Colonic mucosa (tissue), 4 donors: ENCODE results near the gene GSG1L. TPM values are rescaled to one million over a fixed set of nuclear protein-coding genes. Genes with fewer than 3 reads are reported as not detected.

Source experiments
- DNase-seq: peaks from one replicate; pipeline ENCODE4 v3.0.0-alpha.2; 2020
- H3K27ac ChIP-seq: fragments of 200-600 bp; one replicate; pipeline ENCODE4 v1.8.0; 2021
- H3K27me3 ChIP-seq: fragments of 200-600 bp; one replicate; pipeline ENCODE4 v1.8.0; 2021
- H3K36me3 ChIP-seq: fragments of 200-600 bp; one replicate; pipeline ENCODE4 v1.8.0; 2021
- H3K4me1 ChIP-seq: fragments of 200-600 bp; one replicate; pipeline ENCODE4 v1.8.0; 2021; ENCODE audit warnings: mild to moderate bottlenecking
- H3K4me3 ChIP-seq: fragments of 200-600 bp; one replicate; pipeline ENCODE4 v1.8.0; 2021
- H3K9ac ChIP-seq, 2 donors: one replicate each; pipeline ENCODE4 v1.7.0; 2013; ENCODE audit warnings: control low read depth in 2 of 2, low read depth in 2 of 2, low read length in 2 of 2
- H3K9me3 ChIP-seq: fragments of 200-600 bp; one replicate; pipeline ENCODE4 v1.8.0; 2021
- intact Hi-C: fragments of 100-400 bp; cut with DNase I; formaldehyde crosslinking; loops from one replicate; pipeline ENCODE4 v1.14.1; 2022
- total RNA-seq, 2 donors: library from RNA; stranded (reverse); fragmentation: NEBNext Ultra II Directional in 1 of 2; extraction: Animal tissue kit (Norgen Biotek cat#: 25700) in 1 of 2; gene quantifications; one replicate each; pipeline ENCODE4 v1.2.1, GENCODE V29; 2021
- TF ChIP-seq, protein P1 (sequence below): fragments of 200-600 bp; IDR thresholded peaks from one replicate; pipeline ENCODE4 v1.8.0; 2022; ENCODE audit warnings: antibody characterized with exemption, mild to moderate bottlenecking
- donor health status: healthy.
- donor health status: DM: no; HTN: no; CAD: no.
- donor health status: DM: no; HTN: no; CAD: no.

The GSG1L gene
- total RNA-seq, 2 donors from 2014 or later = 0.13 to 0.15 TPM

GRCh38 chr16:28090646-28091377 lies 27.3 kb upstream of the GSG1L start:
- no peak overlapping the region for H3K9ac ChIP-seq
- intact Hi-C loops = no loop called here
- H3K27ac ChIP-seq = no peak overlapping the region
- no peaks in the 10 kb centered on the region for H3K4me1 ChIP-seq
- H3K36me3 ChIP-seq = no peaks in the 10 kb centered on the region
- DNase-seq = no peak
- H3K9me3 ChIP-seq = no peaks in the 10 kb centered on the region
- TF ChIP-seq, protein P1, sequence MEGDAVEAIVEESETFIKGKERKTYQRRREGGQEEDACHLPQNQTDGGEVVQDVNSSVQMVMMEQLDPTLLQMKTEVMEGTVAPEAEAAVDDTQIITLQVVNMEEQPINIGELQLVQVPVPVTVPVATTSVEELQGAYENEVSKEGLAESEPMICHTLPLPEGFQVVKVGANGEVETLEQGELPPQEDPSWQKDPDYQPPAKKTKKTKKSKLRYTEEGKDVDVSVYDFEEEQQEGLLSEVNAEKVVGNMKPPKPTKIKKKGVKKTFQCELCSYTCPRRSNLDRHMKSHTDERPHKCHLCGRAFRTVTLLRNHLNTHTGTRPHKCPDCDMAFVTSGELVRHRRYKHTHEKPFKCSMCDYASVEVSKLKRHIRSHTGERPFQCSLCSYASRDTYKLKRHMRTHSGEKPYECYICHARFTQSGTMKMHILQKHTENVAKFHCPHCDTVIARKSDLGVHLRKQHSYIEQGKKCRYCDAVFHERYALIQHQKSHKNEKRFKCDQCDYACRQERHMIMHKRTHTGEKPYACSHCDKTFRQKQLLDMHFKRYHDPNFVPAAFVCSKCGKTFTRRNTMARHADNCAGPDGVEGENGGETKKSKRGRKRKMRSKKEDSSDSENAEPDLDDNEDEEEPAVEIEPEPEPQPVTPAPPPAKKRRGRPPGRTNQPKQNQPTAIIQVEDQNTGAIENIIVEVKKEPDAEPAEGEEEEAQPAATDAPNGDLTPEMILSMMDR = no peak
- H3K4me3 ChIP-seq = no peak overlapping the region
- no peaks in the 10 kb centered on the region for H3K27me3 ChIP-seq

GRCh38 chr16:28089992-28090365 lies 26.5 kb upstream of the GSG1L start:
- Histone ChIP-seq H3K27me3 (no peaks in the 10 kb centered on the region), H3K4me1 (no peaks in the 10 kb centered on the region), H3K4me3 (no peak overlapping the region), H3K9ac (no peak overlapping the region), H3K36me3 (no peaks in the 10 kb centered on the region), H3K9me3 (no peaks in the 10 kb centered on the region), H3K27ac (no peak overlapping the region)
- intact Hi-C loops = no loop called here
- DNase-seq = no peak
- TF ChIP-seq, protein P1 = no peak

GRCh38 chr16:28089205-28089991 lies 25.9 kb upstream of the GSG1L start:
- H3K9me3 ChIP-seq = no peaks in the 10 kb centered on the region
- intact Hi-C loops = no loop called here
- H3K27ac ChIP-seq = no peak overlapping the region
- no peak for DNase-seq
- no peaks in the 10 kb centered on the region for H3K27me3 ChIP-seq
- no peak overlapping the region for H3K4me3 ChIP-seq
- TF ChIP-seq, protein P1 = no peak
- H3K9ac ChIP-seq = no peak overlapping the region
- no peaks in the 10 kb centered on the region for H3K4me1 ChIP-seq
- H3K36me3 ChIP-seq = no peaks in the 10 kb centered on the region

GRCh38 chr16:28087675-28088300 lies 24.3 kb upstream of the GSG1L start:
- no peak for DNase-seq
- no peaks in the 10 kb centered on the region for H3K27me3 ChIP-seq
- no peak overlapping the region for H3K27ac ChIP-seq

GRCh38 chr16:28087140-28087660 lies 23.7 kb upstream of the GSG1L start:
- Histone ChIP-seq H3K9me3 (no peaks in the 10 kb centered on the region), H3K4me3 (no peak overlapping the region), H3K4me1 (peaks cover 4% of the 10 kb centered on the region), H3K27ac (no peak overlapping the region), H3K9ac (no peak overlapping the region), H3K27me3 (no peaks in the 10 kb centered on the region), H3K36me3 (no peaks in the 10 kb centered on the region)
- intact Hi-C loops = no loop called here
- TF ChIP-seq, protein P1 = no peak
- DNase-seq = no peak

More at GRCh38 chr16:28087675-28088300, 24.3 kb upstream of the GSG1L start:
- Histone ChIP-seq H3K4me3 (no peak overlapping the region), H3K9me3 (no peaks in the 10 kb centered on the region), H3K36me3 (no peaks in the 10 kb centered on the region), H3K4me1 (peaks cover 1% of the 10 kb centered on the region), H3K9ac (no peak overlapping the region)
- intact Hi-C loops = no loop called here
- TF ChIP-seq, protein P1 = no peak
